Lung (tissue), 12 donors: Measurements from ENCODE around the gene CTNND1. TPM values are rescaled to one million over a fixed set of nuclear protein-coding genes. Genes with fewer than 3 reads are reported as not detected.

ENCODE experiments used
- ATAC-seq: fragments of 200-7000 bp; cut with Tn5 transposase; one replicate; pipeline ENCODE4 v1.9.1; 2020; ENCODE audit warnings: moderate number of reproducible peaks; ENCODE audit not compliant: insufficient read depth, low FRiP score
- DNase-seq, 3 donors: peaks; one replicate each; pipeline ENCODE4 v3.0.0-alpha.2; 2013 to 2017
- H3K27ac ChIP-seq, 2 donors: one replicate each; pipeline ENCODE4 v1.5.1; 2013; ENCODE audit warnings: mild to moderate bottlenecking in 2 of 2, moderate library complexity in 2 of 2, control low read depth in 1 of 2, inconsistent platforms in 1 of 2, low read depth in 1 of 2, low read length in 1 of 2
- H3K27me3 ChIP-seq, 3 donors: one replicate each; pipeline ENCODE4 v1.5.1; 2013; ENCODE audit warnings: low read length in 2 of 3; ENCODE audit not compliant: control insufficient read depth in 3 of 3, insufficient read depth in 3 of 3
- H3K36me3 ChIP-seq, 4 donors: one replicate each; pipeline ENCODE4 v1.5.1; 2013; ENCODE audit warnings: low read length in 4 of 4, mild to moderate bottlenecking in 1 of 4, moderate library complexity in 1 of 4; ENCODE audit not compliant: control insufficient read depth in 4 of 4, insufficient read depth in 4 of 4
- H3K4me1 ChIP-seq, 5 donors: one replicate each; pipeline ENCODE4 v1.5.1; 2013; ENCODE audit warnings: low read length in 5 of 5, mild to moderate bottlenecking in 2 of 5, moderate library complexity in 1 of 5; ENCODE audit not compliant: control insufficient read depth in 5 of 5, insufficient read depth in 5 of 5
- H3K4me3 ChIP-seq: one replicate; pipeline ENCODE4 v1.5.1; 2013; ENCODE audit warnings: mild to moderate bottlenecking, control low read depth, moderate library complexity
- H3K9ac ChIP-seq, 2 donors: one replicate each; pipeline ENCODE4 v1.5.1; 2013; ENCODE audit warnings: low read length in 2 of 2, control low read depth in 1 of 2; ENCODE audit not compliant: insufficient read depth in 1 of 2
- H3K9me3 ChIP-seq, 4 donors: one replicate each; pipeline ENCODE4 v1.5.1; 2013; ENCODE audit warnings: low read length in 3 of 4, mild to moderate bottlenecking in 1 of 4, moderate library complexity in 1 of 4; ENCODE audit not compliant: control insufficient read depth in 4 of 4, insufficient read depth in 3 of 4
- WGBS, 2 donors: extraction: QIAGEN DNeasy Blood & Tissue Kit; methylation state at CpG; one replicate each; pipeline ENCODE4 v1.1.7; 2013; 5-methylcytosine and 5-hydroxymethylcytosine counted together
- polyA plus RNA-seq, 2 donors: library from polyadenylated mRNA; stranded (reverse); fragments of 200-250 nt; gene quantifications; one replicate each; pipeline ENCODE4 v1.2.1, GENCODE V29; 2013
- total RNA-seq, 2 donors: library from RNA; depleted of rRNA in 1 of 2; stranded (reverse); fragments of >200 nt in 1 of 2; gene quantifications; one replicate each; pipeline ENCODE4 v1.2.1, GENCODE V29; 2014 to 2021
- TF ChIP-seq, protein P1 (sequence below): IDR thresholded peaks from 2 replicates; pipeline ENCODE4 v1.5.1; 2012; ENCODE audit warnings: mild to moderate bottlenecking; ENCODE audit errors: control extremely low read depth, extremely low read depth
- donor health status: control.
- donor health status: control.
- donor health status: Bipolar disorder and iron deficiency.
- donor health status: healthy.
- donor health status: DM: yes; HTN: yes; CAD: no.

CTNND1 gene
- total and polyA plus RNA-seq, 4 donors, result 36.5 to 423 (median 128) TPM

DNA sequence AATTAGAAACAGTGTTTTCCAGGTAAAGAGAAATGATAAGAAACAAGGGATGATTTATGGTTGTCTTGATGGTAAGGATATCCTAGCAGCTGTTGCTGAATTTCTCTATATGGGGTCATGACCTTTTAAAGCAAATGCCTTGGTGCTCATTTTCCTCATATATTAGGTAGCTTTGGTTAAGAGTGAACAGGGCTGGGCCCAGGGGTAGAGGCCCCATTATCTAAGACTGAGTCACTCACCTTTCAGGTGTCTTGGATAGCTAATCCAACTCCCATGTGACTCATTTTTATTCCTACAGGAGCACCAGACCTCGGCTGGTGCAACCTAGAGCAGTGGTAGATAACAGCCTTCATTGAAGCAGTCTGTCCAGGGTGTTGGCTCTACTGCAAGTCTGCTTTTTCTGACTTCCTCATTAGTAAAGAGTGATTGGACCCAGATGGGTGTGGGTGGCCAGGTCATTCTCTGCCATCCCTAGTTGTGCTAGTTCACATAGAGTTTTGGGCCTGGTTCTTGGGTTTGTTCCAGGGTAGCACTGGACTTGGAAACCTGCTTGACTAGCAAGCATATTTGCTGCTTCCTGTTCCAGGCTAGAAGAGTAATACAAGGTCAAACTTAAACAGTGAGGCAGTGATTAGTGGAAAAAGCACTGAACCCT, 37.4 kb downstream of the CTNND1 start:
- TF ChIP-seq, protein P1, sequence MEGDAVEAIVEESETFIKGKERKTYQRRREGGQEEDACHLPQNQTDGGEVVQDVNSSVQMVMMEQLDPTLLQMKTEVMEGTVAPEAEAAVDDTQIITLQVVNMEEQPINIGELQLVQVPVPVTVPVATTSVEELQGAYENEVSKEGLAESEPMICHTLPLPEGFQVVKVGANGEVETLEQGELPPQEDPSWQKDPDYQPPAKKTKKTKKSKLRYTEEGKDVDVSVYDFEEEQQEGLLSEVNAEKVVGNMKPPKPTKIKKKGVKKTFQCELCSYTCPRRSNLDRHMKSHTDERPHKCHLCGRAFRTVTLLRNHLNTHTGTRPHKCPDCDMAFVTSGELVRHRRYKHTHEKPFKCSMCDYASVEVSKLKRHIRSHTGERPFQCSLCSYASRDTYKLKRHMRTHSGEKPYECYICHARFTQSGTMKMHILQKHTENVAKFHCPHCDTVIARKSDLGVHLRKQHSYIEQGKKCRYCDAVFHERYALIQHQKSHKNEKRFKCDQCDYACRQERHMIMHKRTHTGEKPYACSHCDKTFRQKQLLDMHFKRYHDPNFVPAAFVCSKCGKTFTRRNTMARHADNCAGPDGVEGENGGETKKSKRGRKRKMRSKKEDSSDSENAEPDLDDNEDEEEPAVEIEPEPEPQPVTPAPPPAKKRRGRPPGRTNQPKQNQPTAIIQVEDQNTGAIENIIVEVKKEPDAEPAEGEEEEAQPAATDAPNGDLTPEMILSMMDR, result no peak
- Histone ChIP-seq H3K4me3 (no peak overlapping the region), H3K36me3 (peaks cover 21 to 50% (median 37%) of the 10 kb centered on the region in 4 donors), H3K9me3 (no peaks in the 10 kb centered on the region), H3K27ac (peak overlapping the region; percentile 62 to 81), H3K4me1 (peaks cover 0 to 18% (median 12%) of the 10 kb centered on the region in 5 donors), H3K27me3 (no peaks in the 10 kb centered on the region), H3K9ac (no peak overlapping the region)
- DNase-seq (peak in 1 of 3 donors; percentile 43), ATAC-seq (peak; percentile 78)
- 12 to 47% methylated on average over 1 of the region's 1 CpG for WGBS, 2 donors

DNA sequence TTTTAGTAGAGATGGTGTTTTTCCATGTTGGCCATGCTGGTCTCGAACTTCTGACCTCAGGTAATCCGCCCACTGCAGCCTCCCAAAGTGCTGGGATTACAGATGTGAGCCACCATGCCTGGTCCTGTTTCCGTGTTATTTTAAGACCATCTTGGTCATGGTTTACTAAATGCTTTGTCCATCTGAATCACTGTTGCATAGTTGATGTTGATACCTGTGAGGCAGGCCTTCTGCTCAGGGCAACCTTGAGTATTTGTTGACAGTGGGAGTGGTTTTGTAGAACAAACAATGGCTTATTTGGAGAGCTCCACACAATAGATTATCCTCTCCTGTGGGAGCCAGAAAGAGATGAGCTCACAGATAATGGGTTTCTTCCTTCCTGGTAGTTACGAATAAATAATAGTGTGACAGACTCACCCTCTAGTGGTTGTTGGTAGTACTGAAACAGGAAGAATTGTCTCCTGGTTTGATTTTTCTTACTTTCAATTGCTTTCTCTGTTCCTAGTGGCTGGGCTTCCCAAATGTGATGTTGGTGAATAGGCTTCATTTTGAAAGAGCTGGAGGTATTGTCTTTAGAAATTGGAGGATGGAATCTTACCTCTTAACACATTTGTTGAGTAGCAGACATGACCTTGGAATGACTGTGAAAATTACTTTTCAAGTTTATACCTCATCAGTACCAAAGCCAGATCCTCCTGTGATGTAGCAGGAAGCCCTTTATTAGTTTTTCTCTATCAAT, 39.0 kb downstream of the CTNND1 start:
- H3K9ac ChIP-seq, result peak overlapping the region in 1 of 2 donors; percentile 26
- 45 to 60% methylated on average over 4 of the region's 4 CpGs for WGBS, 2 donors
- peaks cover 24 to 58% (median 38%) of the 10 kb centered on the region in 4 donors for H3K36me3 ChIP-seq
- H3K9me3 ChIP-seq, result no peaks in the 10 kb centered on the region
- DNase-seq (peak; percentile 29 to 86 (median 86)), ATAC-seq (peak; percentile 58)
- H3K27ac ChIP-seq, result peak overlapping the region; percentile 7 to 79
- TF ChIP-seq, protein P1, result peak; percentile 80
- H3K27me3 ChIP-seq, result no peaks in the 10 kb centered on the region
- no peak overlapping the region for H3K4me3 ChIP-seq
- H3K4me1 ChIP-seq, result peaks cover 0 to 18% (median 12%) of the 10 kb centered on the region in 5 donors

DNA sequence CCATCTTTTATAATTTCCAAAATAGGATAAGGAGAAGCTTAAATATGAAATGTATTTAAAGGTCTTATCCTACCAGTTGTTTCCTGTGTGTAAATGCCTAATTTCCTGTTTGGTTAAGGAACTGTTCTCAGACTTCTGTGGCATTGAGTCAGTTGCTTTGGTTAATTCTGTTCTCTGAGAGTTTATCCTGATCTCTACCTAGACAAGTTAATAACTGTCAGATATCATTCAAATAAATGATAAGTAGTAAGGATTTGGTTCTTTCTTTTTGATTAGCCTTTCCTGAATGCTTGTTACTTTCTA, 39.5 kb downstream of the CTNND1 start:
- peaks cover 0 to 18% (median 16%) of the 10 kb centered on the region in 5 donors for H3K4me1 ChIP-seq
- TF ChIP-seq, protein P1, result no peak
- H3K9me3 ChIP-seq, result no peaks in the 10 kb centered on the region
- DNase-seq, result no peak
- H3K9ac ChIP-seq, result peak overlapping the region in 1 of 2 donors; percentile 26
- no peak for ATAC-seq
- peak overlapping the region in 1 of 2 donors; percentile 7 for H3K27ac ChIP-seq
- H3K27me3 ChIP-seq, result no peaks in the 10 kb centered on the region
- H3K36me3 ChIP-seq, result peaks cover 28 to 58% (median 40%) of the 10 kb centered on the region in 4 donors
- H3K4me3 ChIP-seq, result no peak overlapping the region
